ENCODE measurements around the gene FGFRL1.

The FGFRL1 gene

DNA sequence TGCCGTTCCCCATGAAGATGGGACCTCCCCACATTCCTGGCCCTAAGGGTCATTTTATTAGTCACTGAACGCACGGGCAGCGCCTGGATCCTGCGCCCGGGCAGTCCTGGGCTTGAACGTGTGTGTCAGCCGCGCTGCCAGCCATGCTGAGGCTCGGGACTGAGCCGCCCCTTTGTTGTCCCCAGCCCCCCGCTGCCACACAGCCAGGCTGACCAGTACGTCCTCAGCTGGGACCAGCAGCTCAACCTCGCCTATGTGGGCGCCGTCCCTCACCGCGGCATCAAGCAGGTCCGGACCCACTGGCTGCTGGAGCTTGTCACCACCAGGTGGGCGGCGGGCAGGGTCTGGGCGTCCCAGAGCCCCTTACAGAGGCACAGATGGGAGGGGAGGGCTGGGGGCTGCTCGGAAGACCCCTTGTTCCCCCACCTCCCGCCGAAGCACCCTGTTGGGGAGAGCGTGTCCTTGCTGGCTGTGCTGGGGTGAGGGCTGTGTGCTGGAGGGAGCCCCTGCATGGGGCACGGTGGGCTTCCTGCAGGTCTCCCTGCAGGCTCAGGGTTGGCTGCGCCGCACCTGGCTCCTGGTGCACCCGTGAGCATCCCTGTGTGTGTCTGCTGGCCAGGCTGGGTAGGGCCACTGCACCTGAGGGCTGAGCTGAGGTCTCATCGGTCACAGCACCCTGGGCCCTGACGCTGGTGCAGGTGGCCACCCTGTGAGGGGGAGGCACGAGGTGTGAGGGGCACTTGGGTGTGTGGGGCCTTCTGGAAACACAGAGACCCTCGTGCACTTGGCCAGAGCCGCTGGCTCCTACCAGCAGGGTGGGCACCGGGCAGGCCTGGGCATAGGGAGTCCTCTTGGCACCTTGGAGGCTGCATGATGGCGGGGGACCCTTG, 23.6 kb upstream of the FGFRL1 start:
- Histone ChIP-seq H3K9me3 (ENCODE audit: control insufficient read depth in 2 of 2, low read length in 2 of 2) (no peaks in the 10 kb centered on the region), H3K27me3 (ENCODE audit: control insufficient read depth in 2 of 2, insufficient read depth in 2 of 2, low read length in 2 of 2) (no peaks in the 10 kb centered on the region), H3K9ac (ENCODE audit: low read depth in 1 of 2, low read length in 2 of 2) (peak overlapping the region; percentile 47 to 75), H3K4me3 (ENCODE audit: low read length in 2 of 2) (peak overlapping the region; percentile 72 to 84), H3K4me1 (ENCODE audit: control insufficient read depth in 2 of 2, insufficient read depth in 2 of 2, low read length in 2 of 2) (peaks cover 35 to 38% of the 10 kb centered on the region in 2 donors), H3K36me3 (ENCODE audit: control insufficient read depth in 2 of 2, insufficient read depth in 2 of 2, low read length in 2 of 2) (no peaks in the 10 kb centered on the region), H3K27ac (ENCODE audit: low read depth in 2 of 2, low read length in 2 of 2) (no peak overlapping the region)

DNA sequence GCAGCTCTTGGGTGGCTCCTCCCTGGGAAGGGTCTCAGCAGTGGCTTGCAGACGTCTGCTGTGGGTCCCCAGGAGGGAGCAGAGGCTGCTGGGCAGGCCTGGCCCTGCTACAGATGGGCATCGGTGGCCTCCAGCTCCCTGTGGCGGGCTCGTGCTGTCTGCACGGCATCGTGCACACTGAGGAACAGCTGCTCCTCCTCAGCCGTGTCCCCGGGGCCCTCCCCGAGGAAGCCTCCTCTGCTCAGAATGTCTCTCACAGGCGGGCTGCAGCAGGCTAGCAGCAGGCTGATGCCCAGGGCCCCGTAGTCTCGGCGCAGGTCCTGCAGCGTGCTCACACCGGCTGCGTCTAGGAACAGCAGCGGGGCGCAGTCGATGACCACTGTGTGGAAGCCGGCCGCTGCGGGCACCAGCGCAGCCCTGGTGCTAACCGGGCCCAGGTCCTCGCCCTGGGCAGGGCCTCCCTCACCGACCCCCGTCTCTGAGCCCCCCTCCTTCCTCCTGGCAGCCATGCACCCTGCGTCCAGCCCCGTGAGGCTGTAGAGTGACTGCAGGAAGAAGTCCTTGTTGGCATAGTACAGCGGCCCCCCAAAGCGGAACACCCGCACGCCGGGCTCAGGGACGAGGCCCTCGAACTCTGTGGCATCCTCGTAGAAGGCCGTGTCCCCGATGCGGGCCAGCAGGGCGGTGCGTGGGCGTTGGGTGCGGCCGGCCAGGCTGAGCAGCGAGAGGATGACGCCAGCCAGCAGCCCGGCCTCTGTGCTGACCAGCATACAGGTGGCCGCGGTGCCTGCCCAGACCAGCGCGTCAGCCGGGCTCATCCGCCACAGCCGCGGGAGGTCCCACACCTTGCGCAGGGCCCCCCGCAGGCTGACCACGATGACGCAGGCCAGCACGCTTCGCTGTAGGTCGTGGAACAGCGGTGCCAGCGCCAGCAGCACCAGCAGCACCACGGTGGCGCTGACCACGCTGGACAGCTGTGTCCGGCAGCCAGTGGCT, 22.4 kb upstream of the FGFRL1 start:
- H3K4me3 ChIP-seq (ENCODE audit: low read length in 2 of 2): no peak overlapping the region
- no peaks in the 10 kb centered on the region for H3K9me3 ChIP-seq (ENCODE audit: control insufficient read depth in 2 of 2, low read length in 2 of 2)
- H3K36me3 ChIP-seq (ENCODE audit: control insufficient read depth in 2 of 2, insufficient read depth in 2 of 2, low read length in 2 of 2): no peaks in the 10 kb centered on the region
- no peaks in the 10 kb centered on the region for H3K27me3 ChIP-seq (ENCODE audit: control insufficient read depth in 2 of 2, insufficient read depth in 2 of 2, low read length in 2 of 2)
- no peak overlapping the region for H3K27ac ChIP-seq (ENCODE audit: low read depth in 2 of 2, low read length in 2 of 2)
- no peak overlapping the region for H3K9ac ChIP-seq (ENCODE audit: low read depth in 1 of 2, low read length in 2 of 2)
- H3K4me1 ChIP-seq (ENCODE audit: control insufficient read depth in 2 of 2, insufficient read depth in 2 of 2, low read length in 2 of 2): peaks cover 47 to 49% of the 10 kb centered on the region in 2 donors

DNA sequence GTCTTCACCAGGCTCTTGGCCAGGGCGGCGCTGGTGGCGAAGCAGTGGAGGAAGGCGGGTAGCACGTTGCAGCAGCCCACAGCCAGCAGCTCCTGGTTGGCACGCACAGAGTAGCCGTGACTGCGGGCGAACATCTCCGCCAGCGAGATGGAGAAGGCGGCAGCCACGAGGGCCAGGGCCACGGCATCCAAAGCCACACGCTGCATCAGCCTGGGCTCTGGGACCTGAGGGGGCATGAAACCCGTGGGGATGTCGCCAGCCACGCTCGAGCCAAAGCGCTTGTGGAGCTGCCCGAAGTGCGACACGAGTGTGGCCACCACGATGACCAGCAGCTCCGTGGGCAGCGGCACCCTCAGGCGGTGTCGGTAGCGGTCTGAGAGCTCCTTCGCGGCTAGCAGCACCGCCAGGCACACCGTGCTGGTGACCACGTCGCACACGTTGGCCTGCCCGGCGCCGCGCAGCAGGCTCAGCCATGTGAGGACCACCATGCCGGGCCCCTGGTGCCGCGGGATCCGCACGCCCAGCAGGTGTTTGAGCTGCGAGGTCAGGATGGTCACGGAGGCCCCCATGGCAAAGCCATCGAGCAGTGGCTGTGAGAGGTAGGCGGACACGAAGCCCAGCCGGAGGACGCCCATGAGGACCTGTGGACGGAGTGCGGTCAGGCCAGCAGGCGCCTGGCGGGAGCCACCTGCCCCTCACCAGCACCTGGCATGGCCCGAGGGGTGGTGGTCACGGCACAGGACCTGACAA, 21.5 kb upstream of the FGFRL1 start:
- H3K27ac ChIP-seq (ENCODE audit: low read depth in 2 of 2, low read length in 2 of 2): no peak overlapping the region
- peaks cover 42 to 47% of the 10 kb centered on the region in 2 donors for H3K4me1 ChIP-seq (ENCODE audit: control insufficient read depth in 2 of 2, insufficient read depth in 2 of 2, low read length in 2 of 2)
- no peaks in the 10 kb centered on the region for H3K9me3 ChIP-seq (ENCODE audit: control insufficient read depth in 2 of 2, low read length in 2 of 2)
- no peak overlapping the region for H3K9ac ChIP-seq (ENCODE audit: low read depth in 1 of 2, low read length in 2 of 2)
- H3K4me3 ChIP-seq (ENCODE audit: low read length in 2 of 2): no peak overlapping the region
- no peaks in the 10 kb centered on the region for H3K27me3 ChIP-seq (ENCODE audit: control insufficient read depth in 2 of 2, insufficient read depth in 2 of 2, low read length in 2 of 2)
- no peaks in the 10 kb centered on the region for H3K36me3 ChIP-seq (ENCODE audit: control insufficient read depth in 2 of 2, insufficient read depth in 2 of 2, low read length in 2 of 2)

DNA sequence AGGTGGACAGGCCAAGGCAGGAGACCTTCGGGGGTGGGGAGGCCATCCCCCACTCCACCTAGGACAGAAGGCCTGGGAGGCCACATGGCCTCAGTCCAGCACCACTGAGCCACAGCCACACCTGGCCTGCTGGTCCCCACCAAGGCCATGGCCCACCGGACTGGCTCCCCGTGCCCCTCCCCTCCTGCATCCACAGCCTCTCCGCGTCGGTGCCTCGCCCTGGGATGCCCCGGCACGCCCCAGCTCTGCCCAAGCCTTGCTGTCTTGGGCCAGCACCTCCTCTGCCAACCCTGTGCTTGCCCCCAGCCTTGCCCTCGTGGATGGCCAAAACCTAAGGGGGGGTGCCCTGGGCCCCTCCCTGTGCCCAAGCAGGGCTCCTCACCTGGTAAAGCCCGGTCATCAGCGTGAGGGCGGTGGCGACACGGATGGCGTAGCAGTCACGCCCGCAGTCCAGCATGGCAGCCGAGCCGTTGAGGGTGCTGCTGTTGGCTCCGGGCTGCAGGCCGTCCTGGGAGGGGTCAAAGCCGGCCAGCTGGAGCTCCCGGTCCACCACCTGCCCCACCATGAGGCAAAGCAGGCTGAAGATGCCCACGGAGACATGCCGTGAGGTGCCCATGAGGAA, 20.6 kb upstream of the FGFRL1 start:
- Histone ChIP-seq H3K27ac (ENCODE audit: low read depth in 2 of 2, low read length in 2 of 2) (no peak overlapping the region), H3K4me1 (ENCODE audit: control insufficient read depth in 2 of 2, insufficient read depth in 2 of 2, low read length in 2 of 2) (peaks cover 34 to 38% of the 10 kb centered on the region in 2 donors), H3K9me3 (ENCODE audit: control insufficient read depth in 2 of 2, low read length in 2 of 2) (no peaks in the 10 kb centered on the region), H3K36me3 (ENCODE audit: control insufficient read depth in 2 of 2, insufficient read depth in 2 of 2, low read length in 2 of 2) (no peaks in the 10 kb centered on the region), H3K27me3 (ENCODE audit: control insufficient read depth in 2 of 2, insufficient read depth in 2 of 2, low read length in 2 of 2) (no peaks in the 10 kb centered on the region), H3K4me3 (ENCODE audit: low read length in 2 of 2) (no peak overlapping the region), H3K9ac (ENCODE audit: low read depth in 1 of 2, low read length in 2 of 2) (no peak overlapping the region)

DNA sequence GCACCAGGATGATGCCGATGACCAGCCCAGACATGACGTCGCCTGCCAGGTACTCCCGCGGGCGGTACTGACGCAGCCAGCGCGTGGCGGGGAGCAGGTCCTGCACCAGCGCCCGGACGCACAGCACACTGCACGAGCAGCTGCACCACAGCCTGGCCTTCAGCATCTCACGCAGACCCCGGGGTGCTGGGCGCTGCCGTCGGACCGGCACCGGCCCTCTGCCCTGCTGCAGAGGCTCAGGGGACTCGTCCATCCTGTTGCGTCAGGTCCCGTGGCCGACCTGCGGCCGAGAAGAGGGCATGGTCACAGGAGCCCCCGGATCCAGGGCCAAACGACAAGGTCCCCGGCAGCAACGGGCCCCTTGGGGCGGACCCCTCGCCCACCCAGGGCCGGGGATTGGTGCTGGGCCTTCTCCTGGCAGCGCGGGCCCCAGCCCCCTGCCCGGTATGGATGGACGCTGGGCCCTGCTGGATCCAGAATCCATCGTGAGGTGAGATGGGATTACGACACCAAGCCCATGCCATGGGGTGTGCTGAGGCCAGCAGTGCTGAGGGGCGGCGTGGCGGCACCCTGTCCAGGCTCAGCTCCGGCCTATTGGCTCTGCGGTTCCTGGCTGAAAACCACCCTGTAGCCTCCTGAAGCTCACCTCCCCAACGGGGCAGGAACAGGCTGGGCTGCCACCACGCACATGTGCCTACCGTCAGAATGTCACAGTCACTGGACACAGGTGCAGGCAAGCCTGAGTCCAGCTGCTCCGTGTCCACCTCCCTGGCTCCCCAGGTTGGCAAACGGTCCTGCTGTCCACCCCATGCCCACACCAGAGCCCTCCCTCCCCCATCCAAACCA, 19.8 kb upstream of the FGFRL1 start:
- peak overlapping the region; percentile 52 to 63 for H3K9ac ChIP-seq (ENCODE audit: low read depth in 1 of 2, low read length in 2 of 2)
- no peaks in the 10 kb centered on the region for H3K36me3 ChIP-seq (ENCODE audit: control insufficient read depth in 2 of 2, insufficient read depth in 2 of 2, low read length in 2 of 2)
- H3K27me3 ChIP-seq (ENCODE audit: control insufficient read depth in 2 of 2, insufficient read depth in 2 of 2, low read length in 2 of 2): peaks cover 0 to 4% of the 10 kb centered on the region in 2 donors
- H3K27ac ChIP-seq (ENCODE audit: low read depth in 2 of 2, low read length in 2 of 2): peak overlapping the region; percentile 92 to 97
- H3K4me3 ChIP-seq (ENCODE audit: low read length in 2 of 2): peak overlapping the region in 1 of 2 donors; percentile 52
- peaks cover 27 to 30% of the 10 kb centered on the region in 2 donors for H3K4me1 ChIP-seq (ENCODE audit: control insufficient read depth in 2 of 2, insufficient read depth in 2 of 2, low read length in 2 of 2)
- H3K9me3 ChIP-seq (ENCODE audit: control insufficient read depth in 2 of 2, low read length in 2 of 2): no peaks in the 10 kb centered on the region

DNA sequence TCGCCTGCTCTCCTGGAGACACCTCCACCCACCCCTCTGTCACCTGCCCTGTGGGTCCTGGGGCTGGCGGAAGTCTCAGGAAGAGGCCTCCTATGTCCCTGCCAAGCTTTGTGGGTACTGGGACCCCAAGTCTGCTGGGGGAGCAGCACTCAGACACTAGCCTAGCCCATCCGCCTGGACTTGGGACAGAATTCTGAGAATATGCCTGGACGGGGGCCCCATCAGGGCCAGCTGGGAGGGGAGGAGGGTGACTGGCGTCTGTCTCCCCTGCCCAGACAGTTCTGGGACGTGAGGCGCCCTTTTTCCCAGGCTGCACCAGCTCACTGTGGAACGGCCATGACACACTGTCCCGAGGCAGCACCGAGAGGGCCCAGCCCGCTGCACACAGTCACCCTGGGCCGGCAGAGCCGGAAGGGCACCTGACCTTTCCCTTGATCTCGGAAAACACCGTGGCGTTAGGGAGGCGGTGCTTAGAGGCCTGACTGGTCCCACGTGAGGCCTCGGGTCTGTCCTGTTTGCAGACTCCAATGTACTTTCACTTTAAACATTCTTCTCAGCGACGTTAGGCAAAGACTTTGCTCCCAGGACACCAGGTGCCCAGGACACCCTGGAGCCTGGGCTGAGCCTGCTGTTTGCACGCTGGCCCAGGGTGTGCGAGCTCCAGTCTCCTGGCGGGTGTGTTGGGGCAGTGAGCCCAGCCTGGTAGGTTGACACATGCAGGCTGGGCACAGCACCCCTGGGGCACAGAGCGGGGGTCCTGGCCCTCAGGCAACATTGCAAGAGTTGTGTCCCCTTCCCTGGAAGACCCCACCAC, 18.9 kb upstream of the FGFRL1 start:
- Histone ChIP-seq H3K9ac (ENCODE audit: low read depth in 1 of 2, low read length in 2 of 2) (peak overlapping the region; percentile 52 to 63), H3K27ac (ENCODE audit: low read depth in 2 of 2, low read length in 2 of 2) (peak overlapping the region; percentile 92 to 97), H3K36me3 (ENCODE audit: control insufficient read depth in 2 of 2, insufficient read depth in 2 of 2, low read length in 2 of 2) (no peaks in the 10 kb centered on the region), H3K4me1 (ENCODE audit: control insufficient read depth in 2 of 2, insufficient read depth in 2 of 2, low read length in 2 of 2) (peaks cover 24 to 28% of the 10 kb centered on the region in 2 donors), H3K9me3 (ENCODE audit: control insufficient read depth in 2 of 2, low read length in 2 of 2) (no peaks in the 10 kb centered on the region), H3K27me3 (ENCODE audit: control insufficient read depth in 2 of 2, insufficient read depth in 2 of 2, low read length in 2 of 2) (peaks cover 3 to 5% of the 10 kb centered on the region in 2 donors), H3K4me3 (ENCODE audit: low read length in 2 of 2) (peak overlapping the region; percentile 48 to 52)

DNA sequence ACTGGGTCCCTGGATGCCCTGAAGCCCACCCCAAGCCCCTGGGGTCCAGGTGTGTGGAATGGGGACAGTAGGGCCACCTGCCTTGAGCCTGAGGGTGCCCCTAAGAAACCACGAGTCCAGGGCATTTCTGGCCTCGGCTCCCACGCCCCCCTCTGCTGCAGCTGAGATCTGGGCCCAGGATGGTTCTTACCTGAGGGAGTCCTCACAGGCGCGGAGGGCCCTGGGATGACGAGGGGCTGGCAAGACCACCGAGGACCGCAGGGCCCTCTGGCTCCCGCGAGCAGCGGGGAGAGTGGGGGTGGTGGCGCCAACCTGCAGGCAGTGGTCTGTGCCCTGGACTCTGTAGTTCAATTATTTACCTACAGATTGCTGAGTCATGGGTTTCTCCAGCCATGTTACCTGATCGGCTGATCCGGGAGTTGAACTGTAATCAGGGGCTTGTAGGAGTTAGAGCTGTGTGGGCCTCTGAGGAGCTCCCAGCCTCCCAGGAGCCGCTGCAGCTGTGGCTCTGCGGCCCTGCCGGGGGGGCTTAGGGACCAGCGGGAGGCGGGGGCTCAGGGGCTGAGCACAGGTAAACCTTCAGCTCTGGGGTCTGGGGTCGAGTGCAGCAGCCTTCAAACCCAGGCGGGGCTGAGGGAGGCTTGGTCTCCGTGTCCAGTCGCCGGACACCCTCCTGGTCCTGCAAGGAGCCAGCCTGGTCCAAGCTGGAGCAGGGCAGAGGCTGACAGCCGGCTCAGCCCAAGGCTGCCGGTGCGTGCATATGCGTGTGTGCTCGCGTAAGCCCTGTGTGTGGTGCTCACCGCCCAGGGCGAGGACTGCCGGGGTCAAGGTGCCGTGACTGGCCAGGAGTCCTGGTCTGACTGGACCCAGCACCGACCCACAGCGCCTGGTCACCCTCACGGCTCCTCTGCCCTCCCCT, 18.1 kb upstream of the FGFRL1 start, which contains the start of gene SLC26A1:
Gene SLC26A1, minus strand, starts transcription at position 294 of the 919 bp plus-strand sequence. CDS start 1,701 bp downstream, outside the sequence.
- H3K9me3 ChIP-seq (ENCODE audit: control insufficient read depth in 2 of 2, low read length in 2 of 2): no peaks in the 10 kb centered on the region
- peak within 1 kb of the TSS; percentile 52 to 63 for H3K9ac ChIP-seq (ENCODE audit: low read depth in 1 of 2, low read length in 2 of 2)
- peak within 1 kb of the TSS; percentile 48 to 52 for H3K4me3 ChIP-seq (ENCODE audit: low read length in 2 of 2)
- H3K27me3 ChIP-seq (ENCODE audit: control insufficient read depth in 2 of 2, insufficient read depth in 2 of 2, low read length in 2 of 2): peaks cover 10 to 14% of the 10 kb centered on the region in 2 donors
- peak within 1 kb of the TSS; percentile 92 to 97 for H3K27ac ChIP-seq (ENCODE audit: low read depth in 2 of 2, low read length in 2 of 2)
- no peaks in the 10 kb centered on the region for H3K36me3 ChIP-seq (ENCODE audit: control insufficient read depth in 2 of 2, insufficient read depth in 2 of 2, low read length in 2 of 2)
- peaks cover 24 to 29% of the 10 kb centered on the region in 2 donors for H3K4me1 ChIP-seq (ENCODE audit: control insufficient read depth in 2 of 2, insufficient read depth in 2 of 2, low read length in 2 of 2)

Data from mucosa of rectum (tissue), 2 donors.